GM21717 (cell line): ENCODE results near the gene GSX2.

Source experiments
- ATAC-seq: cut with Tn5 transposase; IDR thresholded peaks from one replicate; pipeline ENCODE4 v1.9.1; 2021; ENCODE audit warnings: mild to moderate bottlenecking, moderate library complexity; ENCODE audit not compliant: unreplicated experiment

Gene GSX2

DNA sequence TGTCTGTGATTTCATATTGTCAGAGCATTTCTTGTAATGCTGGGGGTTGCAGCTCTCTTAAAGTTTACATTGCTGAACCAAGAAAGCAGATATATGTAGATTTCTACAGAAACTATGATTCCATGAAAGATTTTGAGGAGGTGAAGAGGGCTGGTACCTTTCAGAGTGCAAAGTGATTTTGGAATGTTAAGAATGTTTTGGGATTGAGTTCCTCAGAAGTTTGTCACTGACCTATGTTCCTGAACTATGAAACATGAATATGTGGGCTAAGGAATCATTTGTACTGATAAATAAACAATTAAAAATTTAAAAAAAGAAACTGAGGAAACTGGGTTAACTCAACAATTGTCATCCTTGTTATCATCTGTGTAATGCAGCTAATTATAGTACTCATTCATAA, 23.3 kb upstream of the GSX2 start:
- ATAC-seq = no peak

DNA sequence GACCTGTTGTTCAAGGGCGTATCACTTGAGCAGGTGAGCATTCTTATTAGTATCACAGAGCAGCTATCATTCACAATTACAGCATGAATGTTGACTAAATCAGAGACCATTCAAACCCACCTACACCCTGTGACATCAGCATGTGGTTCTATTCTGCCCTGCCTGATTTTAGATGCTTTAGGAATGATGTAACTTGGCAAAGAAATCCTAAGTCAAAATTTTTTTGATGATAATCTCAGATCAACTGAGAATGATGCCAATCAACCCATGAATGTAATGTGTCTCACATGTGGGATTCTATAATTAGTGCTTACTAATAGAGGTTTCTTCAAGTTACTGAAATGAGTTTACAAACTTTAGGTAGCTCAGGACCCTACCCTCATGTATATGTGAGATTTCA, 22.2 kb upstream of the GSX2 start:
- ATAC-seq = no peak

DNA sequence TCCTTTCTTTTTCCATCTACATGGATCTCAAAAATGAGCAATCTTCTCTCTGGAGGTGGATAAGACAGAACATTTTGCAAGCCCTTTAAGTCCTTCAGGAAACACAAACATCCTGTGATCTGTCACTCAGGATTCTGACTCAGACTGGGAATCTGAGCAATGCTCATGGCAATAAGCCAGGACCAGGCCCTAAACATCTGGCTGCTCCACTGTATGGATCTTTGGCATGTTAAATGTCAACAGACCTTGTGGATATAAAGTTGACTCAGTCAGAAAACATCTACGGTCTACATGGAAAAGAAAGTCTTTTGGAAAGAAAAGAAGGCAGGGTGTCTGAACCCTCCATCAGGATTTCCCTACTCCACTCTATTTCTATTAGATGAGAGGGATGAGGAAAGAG, 17.8 kb upstream of the GSX2 start:
- no peak for ATAC-seq

DNA sequence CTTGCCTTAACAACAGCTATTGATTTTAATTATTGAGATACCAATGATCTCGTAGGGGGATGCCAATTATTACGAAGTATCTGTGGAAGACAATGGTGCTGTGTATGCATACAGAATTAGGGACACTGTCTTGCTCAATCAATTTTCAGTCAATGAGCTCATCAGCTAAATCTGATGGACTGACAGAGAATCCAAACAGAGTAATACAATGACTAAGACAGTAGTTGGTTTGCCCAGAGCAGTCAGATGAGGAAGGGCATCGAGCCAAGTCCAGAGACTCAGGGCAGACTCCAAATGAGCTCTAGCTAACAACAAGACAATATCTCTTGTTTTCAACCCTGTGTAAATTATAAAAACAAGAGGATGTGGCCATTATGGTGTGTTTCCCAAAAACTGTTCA, 14.7 kb upstream of the GSX2 start:
- no peak for ATAC-seq

DNA sequence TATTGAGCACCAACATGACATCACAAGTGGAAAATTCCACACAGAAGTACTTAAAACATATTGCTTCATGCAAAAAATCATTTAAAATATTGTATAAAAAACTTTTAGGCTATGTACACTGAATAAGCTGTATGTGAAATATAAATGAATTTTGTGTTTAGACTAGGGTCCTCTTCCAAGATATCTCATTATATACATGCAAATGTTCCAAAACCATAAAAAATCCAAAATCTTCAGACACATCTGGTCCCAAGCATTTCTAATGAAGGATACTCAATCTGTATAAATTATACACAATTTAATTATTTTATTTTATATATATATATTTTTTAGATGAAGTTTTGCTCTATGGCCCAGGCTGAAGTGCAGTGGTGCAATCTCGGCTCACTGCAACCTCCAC, 10.1 kb upstream of the GSX2 start:
- no peak for ATAC-seq

- ATAC-seq = no peak
Measured at GRCh38 chr4:54090404-54090803, 9.6 kb upstream of the GSX2 start.

DNA sequence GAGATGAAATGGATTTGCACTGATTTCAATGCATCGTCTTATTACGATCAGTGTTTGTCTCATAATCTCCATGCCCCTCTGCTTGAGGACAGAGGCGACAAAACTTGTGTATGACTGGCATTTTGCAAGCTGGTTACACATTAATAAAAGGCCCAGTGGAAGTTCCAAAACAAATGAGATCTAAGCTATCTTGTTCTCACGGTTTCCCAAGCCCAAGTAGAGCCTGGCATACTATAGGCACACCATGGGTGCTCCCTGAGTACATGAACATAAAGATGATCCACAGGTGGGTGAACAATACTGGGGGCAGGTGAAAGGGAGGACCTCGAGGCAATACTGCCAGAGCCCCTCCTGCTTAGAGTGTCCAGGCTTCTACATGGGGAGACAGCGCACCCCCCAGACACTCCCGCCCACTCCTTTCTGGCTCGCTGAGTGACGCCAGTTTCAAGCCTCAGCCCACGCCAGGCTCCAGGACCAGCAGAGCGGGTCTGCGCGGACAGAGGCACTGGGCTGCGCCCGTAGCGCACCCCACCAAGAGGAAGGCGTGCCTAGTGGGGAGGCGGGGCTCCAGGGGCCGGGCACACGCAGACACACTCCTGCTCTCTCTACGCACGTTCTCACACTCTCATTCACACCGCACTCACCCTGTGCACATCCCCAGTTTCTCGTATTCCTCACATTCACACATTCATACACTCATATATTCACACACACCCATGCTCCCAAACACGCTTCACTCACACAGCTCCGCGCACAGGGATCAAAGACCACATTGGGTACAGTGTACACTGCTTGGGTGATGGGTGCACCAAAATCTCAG, 8.9 kb upstream of the GSX2 start:
- no peak for ATAC-seq

- peak; percentile 76 for ATAC-seq
Measured at GRCh38 chr4:54091637-54092404, 8.1 kb upstream of the GSX2 start.

GRCh38 chr4:54092405-54093323, 7.3 kb upstream of the GSX2 start:
- no peak for ATAC-seq

- ATAC-seq = no peak
Measured at GRCh38 chr4:54093324-54094240, 6.4 kb upstream of the GSX2 start.

DNA sequence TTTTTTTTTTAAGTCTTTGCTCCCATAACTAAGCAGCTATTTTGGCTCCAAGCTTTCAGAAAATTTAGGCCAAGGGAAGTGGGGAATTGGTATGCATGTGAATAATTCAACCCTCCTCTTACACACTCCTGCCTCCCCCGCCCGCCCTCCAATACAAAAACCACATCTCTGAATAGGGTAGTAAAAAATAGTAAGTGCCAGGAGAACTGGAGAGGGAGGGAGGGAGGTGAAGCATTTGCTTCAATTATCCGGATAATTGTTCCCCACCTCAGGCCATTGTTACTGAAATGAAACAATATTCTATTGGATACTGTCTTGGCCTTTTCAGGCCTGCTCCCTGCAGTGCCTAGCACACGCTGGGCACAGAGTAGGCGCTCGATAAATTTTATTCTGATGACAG, 5.5 kb upstream of the GSX2 start:
- no peak for ATAC-seq

DNA sequence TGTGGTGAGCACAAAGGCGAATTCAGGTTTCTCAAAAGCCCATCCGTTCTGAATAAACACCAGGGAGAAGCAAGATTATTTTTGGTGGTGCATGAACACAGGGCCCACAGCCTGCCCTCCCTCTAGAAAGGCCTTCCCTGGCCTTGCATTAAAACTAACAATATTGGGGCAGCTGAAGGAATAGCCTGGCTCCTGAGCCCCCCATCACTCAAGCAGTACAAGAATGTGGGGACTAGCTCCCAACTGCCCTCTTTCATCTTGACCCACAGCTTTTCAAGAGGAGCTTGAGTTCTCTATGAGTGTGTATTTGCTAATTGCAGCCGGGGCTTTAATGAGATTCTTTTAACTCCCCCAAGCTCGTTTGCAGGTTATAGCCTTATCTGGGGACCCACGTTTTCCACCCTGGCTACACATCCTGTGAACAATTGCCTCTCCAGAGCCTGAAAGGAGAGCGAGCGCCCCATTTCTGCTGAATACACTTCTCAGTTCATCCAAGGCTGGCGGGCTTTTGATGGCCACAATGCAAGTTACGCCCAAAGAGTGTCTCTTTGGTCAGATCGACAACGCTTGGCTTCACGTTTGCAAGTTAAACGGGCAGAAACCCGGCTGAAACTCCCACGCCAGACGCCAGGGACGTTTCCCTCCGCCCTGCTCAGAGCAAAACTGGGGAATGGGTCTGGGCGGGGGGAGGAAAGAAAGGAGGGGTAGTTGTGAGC, 4.7 kb upstream of the GSX2 start:
- no peak for ATAC-seq

DNA sequence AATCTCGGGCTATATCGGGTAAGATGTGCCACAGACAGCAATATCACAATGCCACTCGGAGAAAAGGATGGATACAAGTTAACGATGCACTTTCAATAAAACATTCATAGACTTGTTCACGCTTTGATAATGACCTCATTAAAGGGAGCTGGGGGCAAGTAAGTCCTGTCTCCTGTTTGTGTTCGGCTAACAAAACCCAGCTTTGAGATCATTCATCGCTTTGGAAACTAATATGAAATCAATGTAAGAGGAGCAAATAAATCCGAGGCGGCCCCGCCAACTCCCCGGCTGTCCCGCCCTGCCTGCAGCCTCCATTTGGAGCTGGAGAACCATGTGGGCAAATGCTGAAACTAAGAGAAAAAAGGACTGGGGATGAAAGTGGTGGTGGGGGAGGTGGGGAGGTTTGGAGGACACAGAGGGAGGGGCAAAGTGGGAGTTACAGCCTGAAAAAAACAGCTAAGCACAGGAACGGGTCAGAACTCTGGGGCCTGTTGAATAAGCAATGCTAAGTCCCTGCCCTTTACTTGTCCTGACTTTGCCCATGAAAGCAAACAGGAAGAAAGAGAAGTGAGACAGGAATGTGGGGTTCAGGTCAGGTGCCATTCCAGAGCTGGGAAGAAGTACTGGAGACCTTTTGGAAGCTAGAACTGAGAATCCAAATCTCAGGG, 3.5 kb upstream of the GSX2 start:
- ATAC-seq = no peak

DNA sequence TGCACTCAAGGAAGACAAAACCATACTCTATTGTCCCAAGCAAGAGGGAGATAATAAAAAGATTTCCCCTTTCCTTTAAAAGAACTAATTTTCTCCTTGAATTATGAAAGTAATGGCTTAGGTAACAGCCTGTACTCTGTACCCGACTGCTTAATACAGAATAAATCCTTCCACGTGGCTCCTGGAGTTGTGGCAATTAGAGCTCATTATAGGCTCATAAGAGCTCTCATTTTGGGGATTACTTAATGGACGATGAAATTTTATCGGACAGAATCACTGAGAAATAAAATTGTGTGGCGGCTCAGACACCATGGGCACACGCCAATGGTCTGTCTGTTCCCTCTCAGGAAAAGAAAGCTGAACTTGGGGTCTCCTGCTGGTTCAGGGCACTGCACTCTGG, 2.8 kb upstream of the GSX2 start:
- no peak for ATAC-seq

DNA sequence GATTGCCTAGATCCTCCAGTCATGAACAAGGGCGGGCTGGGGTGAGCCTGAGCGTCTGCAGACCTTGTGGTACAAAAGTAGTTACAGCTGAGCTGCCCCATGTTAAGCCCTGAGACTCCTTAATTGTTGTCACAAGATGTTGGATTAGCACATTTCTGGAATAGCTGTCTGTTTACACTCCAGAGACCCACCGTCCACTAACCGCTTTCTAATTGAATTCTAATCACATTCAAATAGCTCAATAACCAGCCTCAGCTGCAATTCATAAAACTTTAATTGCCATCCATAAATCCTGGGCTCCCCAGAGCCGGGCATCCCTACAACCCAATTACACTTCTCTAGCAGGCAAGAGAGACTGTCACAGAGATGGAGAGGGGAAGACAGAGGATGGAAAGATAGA, 1.6 kb upstream of the GSX2 start:
- no peak for ATAC-seq

- no peak for ATAC-seq
Measured at GRCh38 chr4:54099287-54099747, 646 bp upstream of the GSX2 start.

GRCh38 chr4:54100595-54101189, 729 bp downstream of the GSX2 start:
- ATAC-seq = no peak

DNA sequence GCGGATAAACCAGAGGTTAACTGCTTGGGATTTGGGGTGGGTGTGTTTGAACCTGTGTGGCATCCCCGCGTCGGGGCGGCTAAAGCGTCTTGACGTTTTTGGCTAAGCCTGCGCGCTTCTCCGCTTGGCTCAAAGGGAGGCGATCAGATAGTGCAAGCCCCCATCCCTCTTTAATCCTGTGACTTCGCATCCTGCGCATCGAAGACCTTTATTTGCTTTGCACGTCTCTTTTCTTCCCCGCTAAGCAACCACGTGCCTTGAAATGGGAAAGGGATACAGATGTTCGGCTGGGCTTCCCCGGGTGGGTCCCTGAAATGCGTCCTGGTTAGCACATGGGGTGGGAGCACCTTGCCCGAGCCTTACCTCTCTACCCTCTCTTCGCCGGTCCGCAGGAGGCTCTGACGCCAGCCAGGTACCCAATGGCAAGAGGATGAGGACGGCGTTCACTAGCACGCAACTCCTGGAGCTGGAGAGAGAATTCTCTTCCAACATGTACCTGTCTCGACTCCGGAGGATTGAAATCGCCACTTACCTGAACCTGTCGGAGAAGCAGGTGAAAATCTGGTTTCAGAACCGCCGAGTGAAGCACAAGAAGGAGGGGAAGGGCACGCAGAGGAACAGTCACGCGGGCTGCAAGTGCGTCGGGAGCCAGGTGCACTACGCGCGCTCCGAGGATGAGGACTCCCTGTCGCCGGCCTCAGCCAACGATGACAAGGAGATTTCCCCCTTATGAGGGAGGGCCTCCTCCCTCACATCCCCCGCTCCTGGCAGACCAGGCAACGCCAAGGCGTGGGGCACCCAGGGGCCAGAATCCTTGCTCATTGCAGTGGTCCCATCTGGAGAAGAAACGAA, 1.5 kb downstream of the GSX2 start:
- no peak for ATAC-seq
